Kidney capillary endothelial cell (primary cell): ENCODE results near the gene PROK2.

Experiments used
- DNase-seq: peaks from one replicate; pipeline ENCODE4 v3.0.0-alpha.2; 2018; ENCODE audit warnings: low spot score

The PROK2 gene

DNA sequence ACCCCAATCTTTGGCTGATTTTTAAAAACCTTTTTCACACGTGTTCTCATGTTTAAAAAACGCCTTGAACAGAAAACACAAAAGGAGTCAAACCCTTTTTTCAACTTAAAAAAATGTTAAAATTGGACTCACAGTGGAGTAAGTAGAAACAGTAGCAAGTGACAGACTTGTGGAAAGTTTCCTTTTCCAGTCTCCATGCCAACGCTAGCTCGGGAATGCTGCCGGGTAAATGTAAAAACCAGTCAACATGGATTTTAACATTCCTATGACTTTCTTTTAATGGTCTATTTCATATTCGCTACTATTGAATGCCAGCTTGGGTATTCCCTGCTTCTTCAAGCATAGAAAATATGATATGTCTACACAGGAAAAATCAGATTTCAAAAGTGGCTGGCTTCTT, 1.6 kb upstream of the PROK2 start:
- DNase-seq: no peak

GRCh38 chr3:71786217-71786549, 1.2 kb upstream of the PROK2 start:
- DNase-seq: no peak

- DNase-seq: no peak
Measured at GRCh38 chr3:71785532-71786216, 726 bp upstream of the PROK2 start.

DNA sequence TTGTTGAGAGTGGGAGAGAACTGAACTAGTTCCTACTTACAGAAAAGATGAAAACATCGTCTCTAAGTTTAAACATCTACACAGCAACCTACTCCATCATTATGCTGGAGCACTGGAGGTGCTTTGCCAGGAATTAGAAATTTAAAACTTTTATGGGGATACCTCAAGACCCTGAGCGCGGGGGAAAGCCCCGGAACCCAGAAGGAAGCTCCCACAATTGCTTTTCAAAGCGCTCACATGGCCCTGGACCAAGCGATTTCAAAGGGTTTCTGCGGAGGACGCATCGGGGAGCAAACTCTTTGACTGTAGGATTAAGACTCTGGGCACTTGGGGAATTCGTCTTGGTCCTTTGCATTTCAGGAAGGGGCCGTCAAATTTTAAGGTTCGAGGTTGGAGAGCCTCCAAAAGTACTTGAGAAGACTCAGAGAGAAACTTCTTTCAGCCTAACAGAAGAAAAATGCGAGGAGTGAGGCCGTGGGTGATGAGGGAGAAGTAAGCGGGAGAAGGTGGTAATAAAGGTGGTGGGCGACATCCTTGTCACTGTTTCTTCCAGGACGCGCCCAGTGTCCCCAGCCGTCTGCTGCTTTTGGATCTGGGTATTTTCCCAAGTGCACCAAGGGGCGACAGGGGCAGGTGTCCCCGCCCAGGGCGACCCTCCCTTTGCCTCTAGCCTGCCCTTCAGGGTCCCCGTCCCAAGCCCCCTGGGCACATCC, 591 bp downstream of the PROK2 start:
- no peak for DNase-seq

DNA sequence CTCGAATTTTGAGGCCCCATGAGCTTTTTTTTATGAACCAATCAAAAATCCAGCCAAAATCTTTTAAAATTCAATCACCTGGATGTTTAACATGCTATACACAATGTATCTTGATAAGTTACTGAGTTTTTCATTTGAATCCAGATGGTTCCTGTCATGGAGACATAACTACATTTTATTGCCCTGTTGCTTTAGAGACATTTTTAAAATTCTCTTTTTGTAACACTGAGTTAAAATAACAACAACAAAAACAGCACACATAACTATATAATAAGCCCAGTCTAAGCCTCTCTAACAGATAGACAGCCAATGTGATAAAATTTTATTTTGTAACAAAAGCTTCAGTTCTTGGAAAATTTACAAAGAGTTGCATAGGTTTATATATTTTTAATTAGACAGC, 1.8 kb downstream of the PROK2 start:
- no peak for DNase-seq

- DNase-seq: no peak
Measured at GRCh38 chr3:71780430-71780829, 4.5 kb downstream of the PROK2 start.

DNA sequence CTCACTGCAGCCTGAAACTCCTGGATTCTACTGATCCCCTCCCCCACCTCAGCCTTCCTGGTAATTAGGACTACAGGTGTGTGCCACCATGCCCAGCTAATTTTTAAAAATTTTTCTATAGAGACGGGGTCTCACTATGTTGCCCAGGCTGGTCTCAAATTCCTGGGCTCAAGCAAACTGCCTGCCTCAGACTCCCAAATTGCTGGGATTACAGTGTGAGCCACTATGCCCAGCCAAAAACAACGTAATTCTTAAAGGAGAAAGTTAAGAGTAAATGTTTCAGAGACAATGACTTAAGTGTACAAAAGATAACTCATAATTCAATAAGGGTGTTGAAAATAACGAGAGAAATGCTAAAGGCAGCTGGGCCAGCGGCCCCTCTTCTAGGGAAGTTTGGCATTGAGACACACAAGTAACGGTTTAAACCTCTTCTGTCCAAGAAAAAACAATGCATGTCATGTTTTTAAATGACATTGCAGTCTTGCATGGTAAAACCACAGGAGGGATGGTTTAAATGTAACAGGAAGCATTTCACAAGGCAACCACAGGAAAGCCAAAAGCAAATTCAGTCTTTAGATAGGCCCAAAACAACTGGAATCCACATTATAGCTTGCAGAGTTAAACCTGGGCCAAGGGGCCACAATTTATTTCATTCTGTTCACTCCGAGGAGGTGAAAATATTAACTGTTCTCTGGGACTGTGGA, 5.1 kb downstream of the PROK2 start:
- DNase-seq: no peak

- DNase-seq: no peak
Measured at GRCh38 chr3:71778353-71778752, 6.6 kb downstream of the PROK2 start.

DNA sequence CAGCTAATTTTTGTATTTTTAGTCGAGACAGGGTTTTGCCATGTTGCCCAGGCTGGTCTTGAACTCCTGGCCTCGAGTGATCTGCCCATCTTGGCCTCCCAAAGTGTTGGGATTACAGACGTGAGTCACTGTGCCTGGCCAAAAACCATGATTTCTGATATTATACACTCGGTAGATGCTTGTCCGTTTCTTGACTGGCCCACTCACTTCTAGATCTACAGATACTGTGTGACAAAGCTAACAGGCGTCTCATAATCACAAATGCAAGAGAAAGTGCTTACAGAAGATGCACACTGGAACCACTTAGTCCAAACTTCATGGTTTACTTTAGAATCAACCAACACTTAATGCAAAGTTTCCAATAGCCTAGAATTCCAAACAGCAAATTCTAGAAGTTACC, 8.4 kb downstream of the PROK2 start:
- no peak for DNase-seq

- no peak for DNase-seq
Measured at GRCh38 chr3:71771884-71772283, 13.1 kb downstream of the PROK2 start.

GRCh38 chr3:71771126-71771525, 13.8 kb downstream of the PROK2 start:
- DNase-seq: no peak

DNA sequence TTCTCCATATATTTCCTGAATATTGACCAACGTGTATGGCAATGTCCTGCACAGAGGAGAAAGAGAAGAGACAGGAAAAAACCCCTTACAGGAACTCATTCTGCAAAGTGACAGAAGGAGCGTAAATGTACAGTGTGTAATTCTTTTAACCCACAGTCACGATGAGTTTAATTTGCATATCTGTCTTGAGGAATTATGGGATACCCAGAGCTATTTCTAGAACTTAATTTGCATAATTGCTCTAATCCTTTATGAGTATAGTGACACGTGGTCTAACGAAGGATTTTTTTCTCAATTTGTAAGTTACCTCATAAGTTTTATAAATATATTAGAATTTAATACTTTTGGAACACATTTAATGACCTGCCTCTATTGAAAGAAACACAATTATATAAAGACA, 21.5 kb downstream of the PROK2 start:
- DNase-seq: no peak

GRCh38 chr3:71760140-71760539, 24.8 kb downstream of the PROK2 start:
- no peak for DNase-seq

- DNase-seq: no peak
Measured at GRCh38 chr3:71759401-71759800, 25.5 kb downstream of the PROK2 start.

GRCh38 chr3:71758091-71758490, 26.9 kb downstream of the PROK2 start:
- DNase-seq: no peak

DNA sequence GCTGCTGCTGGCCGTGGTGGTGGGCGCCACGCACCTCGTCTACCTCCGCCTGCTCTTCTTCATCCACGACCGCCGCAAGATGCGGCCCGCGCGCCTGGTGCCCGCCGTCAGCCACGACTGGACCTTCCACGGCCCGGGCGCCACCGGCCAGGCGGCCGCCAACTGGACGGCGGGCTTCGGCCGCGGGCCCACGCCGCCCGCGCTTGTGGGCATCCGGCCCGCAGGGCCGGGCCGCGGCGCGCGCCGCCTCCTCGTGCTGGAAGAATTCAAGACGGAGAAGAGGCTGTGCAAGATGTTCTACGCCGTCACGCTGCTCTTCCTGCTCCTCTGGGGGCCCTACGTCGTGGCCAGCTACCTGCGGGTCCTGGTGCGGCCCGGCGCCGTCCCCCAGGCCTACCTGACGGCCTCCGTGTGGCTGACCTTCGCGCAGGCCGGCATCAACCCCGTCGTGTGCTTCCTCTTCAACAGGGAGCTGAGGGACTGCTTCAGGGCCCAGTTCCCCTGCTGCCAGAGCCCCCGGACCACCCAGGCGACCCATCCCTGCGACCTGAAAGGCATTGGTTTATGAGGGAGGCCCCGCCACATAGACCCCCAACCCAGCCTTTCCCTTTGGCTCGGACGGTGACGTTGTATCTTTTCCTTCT, 30.2 kb downstream of the PROK2 start:
- no peak for DNase-seq

DNA sequence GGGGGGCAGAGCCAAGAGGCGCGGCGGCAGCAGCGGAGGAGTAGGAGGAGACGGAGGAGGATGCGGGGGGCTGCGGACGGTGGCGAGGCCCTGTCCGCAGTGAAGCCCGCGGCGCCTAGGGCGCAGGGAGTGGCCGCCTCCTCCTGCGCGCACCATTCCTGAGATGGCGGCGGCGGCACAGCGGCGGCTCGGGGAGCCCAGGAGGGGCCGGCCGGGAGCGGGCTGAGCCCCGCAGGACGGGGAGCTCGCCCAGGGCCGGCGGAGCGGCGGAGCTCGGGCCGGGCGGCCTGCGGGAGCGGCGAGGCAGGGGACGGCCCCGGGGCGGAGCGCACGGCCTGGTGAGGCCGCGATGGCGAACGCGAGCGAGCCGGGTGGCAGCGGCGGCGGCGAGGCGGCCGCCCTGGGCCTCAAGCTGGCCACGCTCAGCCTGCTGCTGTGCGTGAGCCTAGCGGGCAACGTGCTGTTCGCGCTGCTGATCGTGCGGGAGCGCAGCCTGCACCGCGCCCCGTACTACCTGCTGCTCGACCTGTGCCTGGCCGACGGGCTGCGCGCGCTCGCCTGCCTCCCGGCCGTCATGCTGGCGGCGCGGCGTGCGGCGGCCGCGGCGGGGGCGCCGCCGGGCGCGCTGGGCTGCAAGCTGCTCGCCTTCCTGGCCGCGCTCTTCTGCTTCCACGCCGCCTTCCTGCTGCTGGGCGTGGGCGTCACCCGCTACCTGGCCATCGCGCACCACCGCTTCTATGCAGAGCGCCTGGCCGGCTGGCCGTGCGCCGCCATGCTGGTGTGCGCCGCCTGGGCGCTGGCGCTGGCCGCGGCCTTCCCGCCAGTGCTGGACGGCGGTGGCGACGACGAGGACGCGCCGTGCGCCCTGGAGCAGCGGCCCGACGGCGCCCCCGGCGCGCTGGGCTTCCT, 31.0 kb downstream of the PROK2 start, which contains the start of gene GPR27:
GPR27 (plus strand) TSS at position 155 of the 909 bp plus-strand sequence; CDS start at position 350, 195 bp downstream.
- peak; percentile 7 for DNase-seq

- no peak for DNase-seq
Measured at GRCh38 chr3:71752831-71753700, 31.9 kb downstream of the PROK2 start.

DNA sequence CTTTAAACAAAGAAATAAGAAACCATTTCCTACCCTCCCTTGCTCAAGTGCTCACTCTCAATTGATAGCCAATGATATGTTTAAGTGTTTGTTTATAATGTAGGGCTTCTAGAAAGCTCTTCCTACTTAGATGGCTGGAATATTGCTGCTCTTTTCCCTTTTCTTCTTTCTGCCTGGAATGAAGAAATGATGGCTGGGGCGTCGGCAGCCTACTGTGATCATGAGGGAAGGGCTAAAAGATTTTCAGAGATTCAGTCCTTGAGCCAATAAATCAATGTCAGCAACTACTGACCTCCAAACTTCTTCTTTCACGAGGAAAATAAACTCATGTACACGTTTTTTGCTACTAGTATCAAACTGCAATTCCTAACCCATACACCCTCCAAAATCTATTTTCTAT, 33.3 kb downstream of the PROK2 start:
- no peak for DNase-seq

GRCh38 chr3:71744738-71745137, 40.2 kb downstream of the PROK2 start:
- no peak for DNase-seq

DNA sequence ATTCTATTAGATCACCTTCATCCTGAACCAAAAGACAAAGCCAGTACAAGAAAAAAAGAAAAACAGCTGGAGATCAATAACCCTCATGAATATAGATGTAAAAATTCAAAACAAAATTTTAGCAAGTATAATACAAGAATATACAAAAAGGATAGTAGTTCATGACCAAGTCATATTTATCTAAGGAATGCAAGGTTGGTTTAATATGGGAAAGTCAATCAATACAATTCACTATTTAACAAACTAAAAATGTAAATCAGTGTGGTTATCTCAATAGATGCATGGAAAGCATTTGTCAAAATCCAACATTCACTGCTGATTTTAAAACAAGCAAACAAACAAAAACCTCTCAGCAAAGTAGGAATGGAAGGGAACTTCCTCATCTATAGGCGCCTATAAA, 42.3 kb downstream of the PROK2 start:
- no peak for DNase-seq
